Epithelial cell of proximal tubule (primary cell): ENCODE data around the gene FAM83E. TPM values are rescaled to one million over a fixed set of nuclear protein-coding genes. Genes with fewer than 3 reads are reported as not detected.

Source experiments
- DNase-seq: peaks from one replicate; pipeline ENCODE4 v3.0.0-alpha.2; 2011; ENCODE audit warnings: low read depth
- H3K4me3 ChIP-seq: 2 replicates; pipeline ENCODE4 v1.5.1; 2011; ENCODE audit warnings: low read depth, mild to moderate bottlenecking, low read length
- CTCF ChIP-seq: conservative IDR thresholded peaks from 2 replicates; pipeline ENCODE4 v1.5.1; 2012; ENCODE audit warnings: low read depth, mild to moderate bottlenecking, low read length
- total RNA-seq: library from RNA; depleted of rRNA; stranded (reverse); fragments of >200 nt; gene quantifications from 2 replicates; pipeline ENCODE4 v1.2.3, GENCODE V29; 2015

The FAM83E gene
- total RNA-seq, 1 donor from 2014 or later: 0.40 TPM

- no peak overlapping the region for H3K4me3 ChIP-seq
- DNase-seq: no peak
- no peak for TF ChIP-seq CTCF
Measured at GRCh38 chr19:48615231-48616040, 560 bp upstream of the FAM83E start.

GRCh38 chr19:48613852-48614435, 932 bp downstream of the FAM83E start:
- H3K4me3 ChIP-seq: no peak overlapping the region
- no peak for DNase-seq
- TF ChIP-seq CTCF: no peak

GRCh38 chr19:48613024-48613851, 1.6 kb downstream of the FAM83E start:
- DNase-seq: no peak
- H3K4me3 ChIP-seq: no peak overlapping the region
- TF ChIP-seq CTCF: no peak

GRCh38 chr19:48611872-48612271, 3.0 kb downstream of the FAM83E start:
- no peak for DNase-seq
- H3K4me3 ChIP-seq: no peak overlapping the region
- no peak for TF ChIP-seq CTCF

GRCh38 chr19:48609571-48610108, 5.2 kb downstream of the FAM83E start:
- TF ChIP-seq CTCF: no peak
- DNase-seq: no peak

GRCh38 chr19:48608798-48609263, 6.0 kb downstream of the FAM83E start:
- DNase-seq: no peak
- TF ChIP-seq CTCF: peak; percentile 62
- H3K4me3 ChIP-seq: no peak overlapping the region

More at GRCh38 chr19:48609571-48610108, 5.2 kb downstream of the FAM83E start:
- no peak overlapping the region for H3K4me3 ChIP-seq
